ENCODE measurements around the gene BLACAT1.

Gene BLACAT1

DNA sequence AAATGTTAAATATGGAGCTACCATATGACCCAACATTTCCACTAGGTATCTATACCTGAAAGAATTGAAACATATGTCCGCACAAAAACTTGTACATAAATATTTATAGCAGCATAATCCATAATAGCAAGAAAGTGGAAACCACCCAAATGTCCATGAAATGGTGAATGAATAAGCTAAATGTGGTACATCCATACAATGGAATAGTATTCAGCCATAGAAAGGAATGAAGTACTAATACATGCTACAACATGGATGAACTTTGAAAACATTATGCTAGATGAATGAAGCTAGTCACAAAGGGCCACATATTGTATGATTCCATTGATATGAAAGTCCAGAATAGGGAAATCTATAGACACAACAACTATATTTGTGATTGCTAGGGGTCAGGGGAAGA lies 20.0 kb upstream of the BLACAT1 start:
- no peak for TF ChIP-seq ZFX (IDR thresholded peaks at IDR 0.05; ENCODE audit: borderline replicate concordance)
- TF ChIP-seq, protein P1, sequence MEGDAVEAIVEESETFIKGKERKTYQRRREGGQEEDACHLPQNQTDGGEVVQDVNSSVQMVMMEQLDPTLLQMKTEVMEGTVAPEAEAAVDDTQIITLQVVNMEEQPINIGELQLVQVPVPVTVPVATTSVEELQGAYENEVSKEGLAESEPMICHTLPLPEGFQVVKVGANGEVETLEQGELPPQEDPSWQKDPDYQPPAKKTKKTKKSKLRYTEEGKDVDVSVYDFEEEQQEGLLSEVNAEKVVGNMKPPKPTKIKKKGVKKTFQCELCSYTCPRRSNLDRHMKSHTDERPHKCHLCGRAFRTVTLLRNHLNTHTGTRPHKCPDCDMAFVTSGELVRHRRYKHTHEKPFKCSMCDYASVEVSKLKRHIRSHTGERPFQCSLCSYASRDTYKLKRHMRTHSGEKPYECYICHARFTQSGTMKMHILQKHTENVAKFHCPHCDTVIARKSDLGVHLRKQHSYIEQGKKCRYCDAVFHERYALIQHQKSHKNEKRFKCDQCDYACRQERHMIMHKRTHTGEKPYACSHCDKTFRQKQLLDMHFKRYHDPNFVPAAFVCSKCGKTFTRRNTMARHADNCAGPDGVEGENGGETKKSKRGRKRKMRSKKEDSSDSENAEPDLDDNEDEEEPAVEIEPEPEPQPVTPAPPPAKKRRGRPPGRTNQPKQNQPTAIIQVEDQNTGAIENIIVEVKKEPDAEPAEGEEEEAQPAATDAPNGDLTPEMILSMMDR (IDR thresholded peaks at IDR 0.05), result no peak
- H3K27ac ChIP-seq, result no peak overlapping the region

DNA sequence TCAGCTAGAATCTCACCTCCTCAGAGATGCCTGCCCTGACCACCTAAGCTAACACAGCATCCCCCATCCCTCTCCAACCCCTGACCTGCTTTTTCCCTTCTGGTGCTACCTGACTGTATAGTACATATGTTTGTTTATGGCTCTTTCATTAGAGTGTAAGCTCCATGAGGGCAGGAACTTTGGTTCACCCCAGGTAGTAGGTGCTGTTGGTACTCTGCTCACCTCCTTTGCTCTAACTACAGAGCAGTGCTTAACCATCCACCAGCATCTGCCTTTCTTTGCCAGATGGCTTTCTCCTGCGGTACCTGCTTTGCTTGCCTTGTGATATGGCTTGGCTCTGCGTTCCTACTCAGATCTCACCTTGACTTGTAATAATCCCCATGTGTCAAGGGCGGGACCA lies 18.7 kb upstream of the BLACAT1 start:
- no peak overlapping the region for H3K27ac ChIP-seq
- TF ChIP-seq ZFX (IDR thresholded peaks at IDR 0.05; ENCODE audit: borderline replicate concordance), result no peak
- TF ChIP-seq, protein P1 (IDR thresholded peaks at IDR 0.05), result no peak

DNA sequence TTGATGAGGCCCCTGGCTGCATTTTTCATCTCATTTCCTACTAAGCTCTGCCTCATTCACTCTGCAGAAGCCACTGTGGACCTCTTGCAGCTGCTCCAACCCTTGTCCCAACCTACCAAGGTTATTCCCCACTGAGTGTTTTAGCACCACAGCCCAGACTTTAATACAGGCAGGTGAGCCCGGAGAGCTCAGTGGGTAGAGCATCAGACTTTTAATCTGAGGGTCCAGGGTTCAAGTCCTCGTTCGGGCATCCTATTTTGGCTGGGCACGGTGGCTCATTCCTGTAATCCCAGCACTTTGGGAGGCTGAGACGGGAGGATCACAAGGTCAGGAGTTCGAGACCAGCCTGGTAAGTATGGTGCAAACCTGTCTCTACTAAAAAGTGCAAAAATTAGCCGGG lies 18.1 kb upstream of the BLACAT1 start:
- no peak overlapping the region for H3K27ac ChIP-seq
- TF ChIP-seq, protein P1 (IDR thresholded peaks at IDR 0.05), result no peak
- no peak for TF ChIP-seq ZFX (IDR thresholded peaks at IDR 0.05; ENCODE audit: borderline replicate concordance)

DNA sequence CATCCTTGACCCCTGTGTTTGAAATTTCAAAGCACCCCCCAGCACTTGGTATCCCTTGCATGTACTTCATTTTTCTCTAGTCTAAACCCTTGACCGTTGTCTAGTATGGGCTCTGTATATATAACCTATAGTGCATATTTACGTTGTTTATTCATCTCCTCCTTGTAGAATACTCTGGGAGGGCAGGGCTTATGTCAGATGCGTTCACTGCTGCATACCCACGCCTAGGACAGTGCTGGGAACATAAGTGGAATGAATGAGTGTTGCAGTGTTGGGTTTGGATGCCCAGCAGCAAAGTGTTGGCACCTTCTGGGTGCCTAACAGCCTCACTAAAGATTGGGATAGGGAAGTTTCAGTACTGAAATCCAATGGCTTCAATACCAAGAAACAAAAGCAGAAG lies 17.6 kb upstream of the BLACAT1 start:
- H3K27ac ChIP-seq, result no peak overlapping the region
- TF ChIP-seq ZFX (IDR thresholded peaks at IDR 0.05; ENCODE audit: borderline replicate concordance), result no peak
- TF ChIP-seq, protein P1 (IDR thresholded peaks at IDR 0.05), result no peak

DNA sequence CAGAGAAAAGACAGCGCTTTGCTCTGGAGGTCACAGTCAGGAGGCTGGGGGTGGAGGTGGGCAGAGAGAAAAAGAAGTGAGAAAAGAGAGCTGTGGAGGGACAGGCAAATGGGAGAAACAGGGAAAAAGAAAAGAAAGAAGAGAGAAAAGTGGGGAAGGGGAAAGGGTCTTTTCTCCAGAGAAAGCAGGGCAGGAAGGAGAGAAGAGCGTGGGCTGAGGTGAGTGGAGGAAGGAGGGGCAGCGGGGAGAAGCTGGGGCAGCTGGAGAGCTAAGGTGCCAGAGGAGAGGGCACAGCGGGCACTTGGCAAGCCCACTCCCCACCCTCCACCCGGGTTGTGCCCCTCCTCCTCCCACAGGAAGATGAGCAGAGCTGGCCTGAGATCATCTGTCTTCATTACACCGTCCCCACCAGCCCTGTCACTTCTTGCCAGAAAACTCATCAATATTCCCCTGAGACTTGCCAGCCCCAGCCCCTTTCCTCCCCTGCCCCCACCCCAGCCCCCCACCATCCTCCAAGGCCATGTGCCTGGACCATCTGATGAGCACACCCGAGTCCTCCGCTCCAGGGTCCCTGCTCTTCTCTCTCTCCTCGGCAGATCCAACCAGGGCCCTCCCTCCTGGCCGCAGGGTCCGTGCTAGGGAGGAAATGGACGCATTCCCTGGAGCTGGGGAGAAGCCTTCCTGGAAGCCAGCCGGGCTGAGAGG lies 17.0 kb upstream of the BLACAT1 start:
- TF ChIP-seq, protein P1 (IDR thresholded peaks at IDR 0.05), result no peak
- no peak for TF ChIP-seq ZFX (IDR thresholded peaks at IDR 0.05; ENCODE audit: borderline replicate concordance)
- no peak overlapping the region for H3K27ac ChIP-seq

DNA sequence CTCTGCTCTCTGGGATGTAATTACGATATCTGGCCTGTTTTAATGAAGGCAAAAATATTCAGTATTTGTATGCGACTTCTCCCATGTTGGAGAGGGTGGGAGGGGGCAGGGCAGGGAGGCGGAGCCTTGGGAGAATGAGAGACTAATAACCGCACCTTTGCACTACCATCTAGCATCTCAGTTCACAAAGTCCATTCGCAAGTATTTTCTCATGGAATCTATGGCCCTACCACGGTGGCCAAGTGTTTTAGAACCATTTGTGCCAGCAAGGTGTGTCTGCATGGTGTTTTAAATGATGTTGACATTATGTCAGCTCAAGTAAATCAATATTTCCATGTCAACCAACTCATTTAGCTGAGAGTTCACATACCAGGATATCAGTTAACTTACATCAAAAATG lies 14.3 kb upstream of the BLACAT1 start:
- no peak overlapping the region for H3K27ac ChIP-seq
- no peak for TF ChIP-seq ZFX (IDR thresholded peaks at IDR 0.05; ENCODE audit: borderline replicate concordance)
- TF ChIP-seq, protein P1 (IDR thresholded peaks at IDR 0.05), result no peak

DNA sequence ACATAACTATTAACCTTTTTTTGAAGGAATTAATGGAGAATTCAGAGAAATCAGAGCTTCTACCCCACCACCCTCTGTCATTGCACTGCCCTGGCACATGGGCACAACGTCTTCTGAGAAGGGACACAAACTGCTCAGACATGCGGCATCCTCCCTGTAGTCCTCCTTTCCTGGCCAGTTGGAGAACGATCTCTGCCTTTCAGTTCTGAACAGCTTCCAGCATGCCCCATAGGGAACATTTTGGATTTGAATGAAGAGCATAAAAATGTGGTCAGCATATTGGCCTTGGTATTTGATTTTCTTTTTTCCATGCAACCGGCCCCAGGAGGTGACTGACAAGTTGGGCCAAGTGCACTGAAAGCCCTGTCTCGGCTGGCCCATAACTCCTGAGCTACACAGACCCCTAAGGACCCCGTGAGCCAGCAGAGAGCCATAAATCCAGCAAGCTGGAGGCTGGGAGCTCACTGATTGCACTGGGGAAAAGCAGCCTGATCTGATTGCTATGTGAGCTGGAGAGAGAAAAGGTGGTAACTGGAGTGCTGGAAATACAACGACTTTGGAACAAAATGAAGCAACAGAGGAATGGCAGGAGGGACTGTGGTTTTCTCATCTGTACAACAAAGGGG lies 10.9 kb upstream of the BLACAT1 start:
- no peak overlapping the region for H3K27ac ChIP-seq
- TF ChIP-seq, protein P1 (IDR thresholded peaks at IDR 0.05), result no peak
- TF ChIP-seq ZFX (IDR thresholded peaks at IDR 0.05; ENCODE audit: borderline replicate concordance), result no peak

All from 22Rv1 (cell line).